NB4 (cell line): ENCODE results near the gene MEFV.

Experiments used
- DNase-seq: peaks from one replicate; pipeline ENCODE4 v3.0.0; 2010; ENCODE audit warnings: low read depth
- H3K4me3 ChIP-seq: one replicate; pipeline ENCODE4 v1.5.1; 2011; ENCODE audit warnings: mild to moderate bottlenecking, low read depth, low read length, moderate library complexity
- MYC ChIP-seq: IDR thresholded peaks from 2 replicates; pipeline ENCODE4 v1.6.1; 2011; ENCODE audit warnings: low read depth, low read length
- POLR2A ChIP-seq: IDR thresholded peaks from 2 replicates; pipeline ENCODE4 v1.6.1; 2011; ENCODE audit warnings: mild to moderate bottlenecking; ENCODE audit not compliant: insufficient read length; ENCODE audit errors: extremely low read depth
- TF ChIP-seq, protein P1 (sequence below): IDR thresholded peaks from 2 replicates; pipeline ENCODE4 v1.6.1; 2011; ENCODE audit warnings: low read depth, low read length
- TF ChIP-seq, protein P2 (sequence below): IDR thresholded peaks from one replicate; pipeline ENCODE4 v1.5.1; 2012; ENCODE audit warnings: low read depth, low read length

The MEFV gene

DNA sequence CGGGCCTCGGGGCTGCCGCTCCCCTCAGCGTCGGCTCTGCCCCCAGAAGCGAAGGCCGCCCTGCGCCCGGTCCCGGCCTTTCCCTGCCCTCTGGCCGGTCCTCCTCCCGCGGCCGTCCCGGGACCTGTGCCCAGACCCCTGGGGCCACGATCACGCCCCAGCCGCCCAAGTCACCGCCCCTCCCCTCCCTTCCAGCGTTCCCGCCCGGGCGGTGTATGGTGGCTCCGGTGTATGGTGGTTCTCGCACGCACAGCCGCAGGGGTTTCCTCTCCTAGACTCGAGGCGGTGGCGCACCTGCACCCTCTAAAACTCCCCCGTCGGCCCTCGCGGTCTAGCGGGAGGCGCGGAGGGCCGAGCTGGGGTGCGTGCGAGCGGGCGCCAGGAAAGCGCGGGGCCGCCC, 38.8 kb upstream of the MEFV start:
- TF ChIP-seq, protein P1, sequence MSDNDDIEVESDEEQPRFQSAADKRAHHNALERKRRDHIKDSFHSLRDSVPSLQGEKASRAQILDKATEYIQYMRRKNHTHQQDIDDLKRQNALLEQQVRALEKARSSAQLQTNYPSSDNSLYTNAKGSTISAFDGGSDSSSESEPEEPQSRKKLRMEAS: no peak
- TF ChIP-seq POLR2A (no peak), MYC (no peak)
- TF ChIP-seq, protein P2, sequence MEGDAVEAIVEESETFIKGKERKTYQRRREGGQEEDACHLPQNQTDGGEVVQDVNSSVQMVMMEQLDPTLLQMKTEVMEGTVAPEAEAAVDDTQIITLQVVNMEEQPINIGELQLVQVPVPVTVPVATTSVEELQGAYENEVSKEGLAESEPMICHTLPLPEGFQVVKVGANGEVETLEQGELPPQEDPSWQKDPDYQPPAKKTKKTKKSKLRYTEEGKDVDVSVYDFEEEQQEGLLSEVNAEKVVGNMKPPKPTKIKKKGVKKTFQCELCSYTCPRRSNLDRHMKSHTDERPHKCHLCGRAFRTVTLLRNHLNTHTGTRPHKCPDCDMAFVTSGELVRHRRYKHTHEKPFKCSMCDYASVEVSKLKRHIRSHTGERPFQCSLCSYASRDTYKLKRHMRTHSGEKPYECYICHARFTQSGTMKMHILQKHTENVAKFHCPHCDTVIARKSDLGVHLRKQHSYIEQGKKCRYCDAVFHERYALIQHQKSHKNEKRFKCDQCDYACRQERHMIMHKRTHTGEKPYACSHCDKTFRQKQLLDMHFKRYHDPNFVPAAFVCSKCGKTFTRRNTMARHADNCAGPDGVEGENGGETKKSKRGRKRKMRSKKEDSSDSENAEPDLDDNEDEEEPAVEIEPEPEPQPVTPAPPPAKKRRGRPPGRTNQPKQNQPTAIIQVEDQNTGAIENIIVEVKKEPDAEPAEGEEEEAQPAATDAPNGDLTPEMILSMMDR: no peak
- H3K4me3 ChIP-seq: no peak overlapping the region
- DNase-seq: no peak

GRCh38 chr16:3292604-3293003, 36.2 kb upstream of the MEFV start:
- TF ChIP-seq, protein P2: no peak
- no peak for TF ChIP-seq MYC
- TF ChIP-seq, protein P1: no peak
- TF ChIP-seq POLR2A: no peak
- no peak overlapping the region for H3K4me3 ChIP-seq
- no peak for DNase-seq

DNA sequence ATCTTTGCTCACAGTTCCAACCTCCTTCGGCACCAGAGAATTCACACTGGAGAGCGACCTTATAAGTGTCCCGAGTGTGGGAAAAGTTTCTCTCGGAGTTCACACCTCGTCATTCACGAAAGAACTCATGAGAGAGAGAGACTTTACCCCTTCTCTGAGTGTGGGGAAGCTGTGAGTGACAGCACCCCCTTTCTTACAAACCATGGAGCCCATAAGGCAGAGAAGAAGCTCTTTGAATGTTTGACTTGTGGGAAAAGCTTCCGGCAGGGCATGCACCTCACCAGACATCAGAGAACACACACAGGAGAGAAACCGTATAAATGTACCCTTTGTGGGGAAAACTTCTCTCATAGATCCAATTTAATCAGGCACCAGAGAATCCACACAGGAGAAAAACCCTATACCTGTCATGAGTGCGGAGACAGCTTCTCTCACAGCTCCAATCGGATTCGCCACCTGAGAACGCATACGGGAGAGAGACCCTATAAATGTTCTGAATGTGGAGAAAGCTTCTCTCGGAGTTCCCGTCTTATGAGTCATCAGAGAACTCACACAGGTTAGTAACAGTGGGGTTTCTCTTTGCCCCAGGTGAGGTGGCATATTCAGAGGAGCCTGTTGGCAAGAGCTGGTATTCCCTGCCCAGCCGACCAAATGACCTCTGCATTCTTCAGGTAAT, 33.7 kb upstream of the MEFV start:
- no peak for DNase-seq
- H3K4me3 ChIP-seq: no peak overlapping the region
- no peak for TF ChIP-seq POLR2A
- TF ChIP-seq, protein P1: no peak
- TF ChIP-seq MYC: no peak
- TF ChIP-seq, protein P2: no peak

DNA sequence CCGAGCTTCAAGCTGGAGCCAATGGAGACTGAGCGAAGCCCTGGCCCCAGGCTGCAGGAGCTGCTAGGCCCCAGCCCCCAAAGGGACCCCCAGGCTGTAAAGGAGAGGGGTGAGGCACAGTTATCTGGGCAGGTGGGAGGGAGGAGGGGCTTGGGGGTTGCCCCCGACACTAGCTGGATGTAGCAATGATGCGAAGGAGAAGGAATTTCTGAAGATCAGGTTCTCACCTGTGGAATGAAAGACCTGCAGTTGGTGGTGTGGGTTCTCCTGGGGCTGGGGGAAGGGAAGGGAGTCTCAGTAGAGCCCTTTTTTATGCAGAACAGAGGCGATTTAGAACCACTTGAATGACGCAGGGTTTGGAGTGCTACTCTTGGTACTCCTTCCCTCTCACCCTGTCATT, 28.7 kb upstream of the MEFV start:
- peak overlapping the region; percentile 97 for H3K4me3 ChIP-seq
- TF ChIP-seq, protein P2: no peak
- TF ChIP-seq MYC (no peak), POLR2A (no peak)
- no peak for DNase-seq

DNA sequence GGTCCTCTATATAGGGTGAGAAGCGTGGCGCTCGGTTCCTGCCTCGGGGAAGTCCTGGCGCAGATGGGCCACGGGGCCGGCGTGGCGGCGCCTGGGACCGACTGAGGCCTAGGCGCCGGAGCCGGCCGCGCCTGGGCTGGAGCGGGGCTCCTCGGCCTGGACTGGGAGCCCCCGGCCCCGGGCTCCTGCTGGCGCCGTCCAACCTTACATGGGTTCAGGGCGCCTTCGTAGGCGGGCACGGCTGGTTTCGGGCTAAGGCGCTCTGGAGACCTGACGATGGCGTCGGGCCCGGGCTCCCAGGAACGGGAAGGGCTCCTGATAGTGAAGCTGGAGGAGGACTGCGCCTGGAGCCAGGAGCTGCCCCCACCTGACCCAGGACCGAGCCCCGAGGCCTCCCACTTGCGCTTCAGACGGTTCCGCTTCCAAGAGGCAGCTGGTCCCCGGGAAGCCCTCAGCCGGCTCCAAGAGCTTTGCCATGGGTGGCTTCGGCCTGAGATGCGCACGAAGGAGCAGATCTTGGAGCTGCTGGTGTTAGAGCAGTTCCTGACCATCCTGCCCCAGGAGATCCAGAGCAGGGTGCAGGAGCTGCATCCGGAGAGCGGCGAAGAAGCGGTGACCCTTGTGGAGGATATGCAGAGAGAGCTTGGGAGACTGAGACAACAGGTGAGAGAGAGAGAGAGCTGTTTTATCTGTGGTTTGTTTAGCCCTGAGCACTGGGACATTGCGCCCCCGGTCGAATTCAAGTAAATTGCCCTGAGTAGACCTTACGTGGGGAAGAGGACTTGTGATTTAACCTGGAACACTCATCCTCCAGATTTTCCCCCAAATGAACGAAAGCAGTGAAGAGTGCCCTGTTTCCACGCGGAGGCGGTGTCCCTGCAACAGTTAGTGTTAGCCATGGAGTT, 27.4 kb upstream of the MEFV start:
- TF ChIP-seq POLR2A (no peak), MYC (no peak)
- TF ChIP-seq, protein P2: no peak
- TF ChIP-seq, protein P1: no peak
- DNase-seq: peak; percentile 33
- H3K4me3 ChIP-seq: peak overlapping the region; percentile 97
